Measurements from ENCODE around the gene TTC23L.

- TF ChIP-seq CTCF (IDR thresholded peaks at IDR 0.05) (no peak), POLR2A (IDR thresholded peaks at IDR 0.05) (no peak)
Measured at GRCh38 chr5:34832568-34832967, 6.4 kb upstream of the TTC23L start.
